Neuron (in vitro differentiated cells): ENCODE measurements around the gene SLC23A1.

Experiments used
- H2AFZ ChIP-seq: one replicate; pipeline ENCODE4 v1.6.1; 2013; ENCODE audit warnings: low read depth, mild to moderate bottlenecking, inconsistent platforms, low read length, moderate library complexity
- H3K27me3 ChIP-seq: one replicate; pipeline ENCODE4 v1.6.1; 2013; ENCODE audit warnings: low read length; ENCODE audit not compliant: insufficient read depth
- H3K36me3 ChIP-seq: one replicate; pipeline ENCODE4 v1.6.1; 2013; ENCODE audit warnings: low read length; ENCODE audit not compliant: insufficient read depth
- H3K4me1 ChIP-seq: one replicate; pipeline ENCODE4 v1.6.1; 2013; ENCODE audit warnings: low read length; ENCODE audit not compliant: insufficient read depth
- H3K4me3 ChIP-seq: 2 replicates; pipeline ENCODE4 v1.5.1; 2013; ENCODE audit warnings: mild to moderate bottlenecking, low read length, moderate library complexity
- H3K9me3 ChIP-seq: one replicate; pipeline ENCODE4 v1.6.1; 2013; ENCODE audit warnings: low read length

The SLC23A1 gene

DNA sequence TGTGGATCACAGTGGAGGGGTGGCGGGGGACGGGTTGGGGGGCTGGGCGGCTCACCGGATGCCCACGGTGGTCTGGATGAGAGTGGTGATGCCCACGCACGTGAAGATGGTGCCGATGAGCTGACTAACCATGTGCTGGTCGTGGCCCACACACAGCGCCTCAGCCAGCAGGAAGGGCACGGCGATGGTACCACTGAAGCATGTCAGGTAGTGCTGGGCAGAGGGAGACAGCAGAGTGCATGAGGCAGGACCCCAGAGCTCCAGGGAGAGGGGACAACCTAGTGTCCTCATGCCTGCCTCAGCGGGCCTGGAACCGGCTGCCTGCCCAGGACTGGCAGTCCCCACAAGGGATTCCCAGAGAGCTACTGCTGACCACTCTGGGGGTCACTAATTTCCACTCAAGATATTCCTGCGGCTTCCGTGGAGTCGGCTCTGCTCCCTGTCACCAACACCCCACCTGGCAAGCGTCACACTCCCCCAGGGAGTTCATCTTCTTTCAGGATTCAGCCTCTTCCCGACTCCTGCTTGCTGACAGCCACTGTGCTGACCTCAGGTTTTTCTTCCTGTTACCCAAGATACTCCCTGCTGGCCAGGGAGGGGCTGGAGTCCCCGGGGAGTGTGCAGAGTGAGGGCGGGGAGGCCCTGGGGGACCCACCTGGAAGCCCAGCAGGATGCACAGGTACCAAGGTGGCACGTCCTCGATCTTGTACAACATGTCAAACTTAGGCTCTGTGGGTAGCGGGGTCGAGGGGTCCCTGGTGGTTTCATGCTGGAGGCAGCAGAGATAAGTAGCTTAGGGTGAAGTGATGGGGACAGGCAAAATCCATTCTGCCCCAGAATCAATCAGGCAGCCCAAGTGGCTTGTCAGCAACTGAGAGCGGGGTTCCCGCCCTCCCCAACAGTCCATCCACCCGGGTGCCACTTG is 998 bp downstream of the SLC23A1 start:
- Histone ChIP-seq H3K4me1 (no peaks in the 10 kb centered on the region), H3K27me3 (peaks cover 10% of the 10 kb centered on the region), H3K4me3 (no peak overlapping the region), H2AFZ (no peak overlapping the region), H3K36me3 (no peaks in the 10 kb centered on the region), H3K9me3 (no peaks in the 10 kb centered on the region)

DNA sequence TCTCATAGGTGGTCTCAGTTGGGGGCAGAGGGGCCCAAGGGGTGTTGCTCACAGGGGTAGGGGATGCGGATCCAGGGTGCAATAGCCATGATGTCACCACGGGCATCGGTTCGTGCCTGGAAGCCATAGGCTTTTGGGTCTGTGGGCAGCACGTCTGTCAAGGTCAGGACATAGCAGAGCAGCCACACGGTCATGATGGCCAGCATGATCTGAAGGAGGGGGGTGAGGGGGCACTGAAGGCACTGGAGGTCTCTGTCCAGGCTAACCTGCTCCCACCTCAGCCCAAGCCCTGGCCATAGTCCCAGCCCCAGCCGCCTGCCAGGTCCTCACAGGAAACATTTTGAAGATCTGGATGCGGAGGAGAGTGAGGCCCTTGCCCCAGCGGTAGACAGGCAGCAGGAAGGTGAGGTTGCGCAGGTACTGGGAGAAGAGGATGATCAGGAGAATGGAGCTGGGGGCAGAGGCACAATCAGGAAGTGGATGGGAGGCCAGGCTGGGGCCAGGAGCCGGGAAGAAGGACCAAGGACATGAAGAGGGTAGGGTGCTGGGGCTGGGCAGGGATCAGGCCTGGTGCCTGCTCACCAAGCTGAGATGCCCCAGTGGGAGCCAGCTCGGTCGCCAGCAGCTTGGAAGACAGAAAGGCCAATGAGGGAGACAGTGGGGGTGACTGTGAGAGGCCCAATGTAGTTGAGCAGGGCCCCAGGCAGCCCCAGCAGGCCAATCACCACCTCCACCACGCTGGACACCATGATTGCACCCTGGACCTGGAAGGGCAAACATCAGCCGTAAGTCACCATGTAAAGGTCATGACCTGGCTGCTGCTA is 3.3 kb downstream of the SLC23A1 start:
- Histone ChIP-seq H3K4me3 (no peak overlapping the region), H2AFZ (no peak overlapping the region), H3K4me1 (no peaks in the 10 kb centered on the region), H3K27me3 (peaks cover 3% of the 10 kb centered on the region), H3K36me3 (peaks cover 3% of the 10 kb centered on the region), H3K9me3 (no peaks in the 10 kb centered on the region)

GRCh38 chr5:139378941-139379361 is 4.1 kb downstream of the SLC23A1 start:
- peaks cover 9% of the 10 kb centered on the region for H3K36me3 ChIP-seq
- no peaks in the 10 kb centered on the region for H3K9me3 ChIP-seq
- H3K4me3 ChIP-seq: no peak overlapping the region
- H3K27me3 ChIP-seq: peaks cover under 1% of the 10 kb centered on the region
- H3K4me1 ChIP-seq: no peaks in the 10 kb centered on the region
- H2AFZ ChIP-seq: no peak overlapping the region

GRCh38 chr5:139378101-139378825 is 4.8 kb downstream of the SLC23A1 start:
- Histone ChIP-seq H3K4me3 (no peak overlapping the region), H3K9me3 (no peaks in the 10 kb centered on the region), H3K27me3 (no peaks in the 10 kb centered on the region), H2AFZ (no peak overlapping the region), H3K4me1 (no peaks in the 10 kb centered on the region), H3K36me3 (peaks cover 13% of the 10 kb centered on the region)

- H2AFZ ChIP-seq: no peak overlapping the region
- H3K4me3 ChIP-seq: no peak overlapping the region
- H3K9me3 ChIP-seq: no peaks in the 10 kb centered on the region
- no peaks in the 10 kb centered on the region for H3K27me3 ChIP-seq
- H3K4me1 ChIP-seq: no peaks in the 10 kb centered on the region
- H3K36me3 ChIP-seq: peaks cover 13% of the 10 kb centered on the region
These were observed 5.9 kb downstream of the SLC23A1 start for GRCh38 chr5:139377226-139377625.

- no peaks in the 10 kb centered on the region for H3K27me3 ChIP-seq
- H3K9me3 ChIP-seq: no peaks in the 10 kb centered on the region
- H3K36me3 ChIP-seq: peaks cover 22% of the 10 kb centered on the region
These were observed 6.7 kb downstream of the SLC23A1 start for GRCh38 chr5:139376364-139376763.

GRCh38 chr5:139374909-139375308 is 8.2 kb downstream of the SLC23A1 start:
- H3K27me3 ChIP-seq: no peaks in the 10 kb centered on the region
- H3K9me3 ChIP-seq: no peaks in the 10 kb centered on the region
- H3K4me3 ChIP-seq: no peak overlapping the region
- H3K36me3 ChIP-seq: peaks cover 33% of the 10 kb centered on the region
- H2AFZ ChIP-seq: no peak overlapping the region
- no peaks in the 10 kb centered on the region for H3K4me1 ChIP-seq

More at GRCh38 chr5:139376364-139376763, 6.7 kb downstream of the SLC23A1 start:
- Histone ChIP-seq H3K4me1 (no peaks in the 10 kb centered on the region), H2AFZ (no peak overlapping the region), H3K4me3 (no peak overlapping the region)

GRCh38 chr5:139371482-139372435 is 11.3 kb downstream of the SLC23A1 start:
- Histone ChIP-seq H3K4me3 (no peak overlapping the region), H3K9me3 (no peaks in the 10 kb centered on the region)

DNA sequence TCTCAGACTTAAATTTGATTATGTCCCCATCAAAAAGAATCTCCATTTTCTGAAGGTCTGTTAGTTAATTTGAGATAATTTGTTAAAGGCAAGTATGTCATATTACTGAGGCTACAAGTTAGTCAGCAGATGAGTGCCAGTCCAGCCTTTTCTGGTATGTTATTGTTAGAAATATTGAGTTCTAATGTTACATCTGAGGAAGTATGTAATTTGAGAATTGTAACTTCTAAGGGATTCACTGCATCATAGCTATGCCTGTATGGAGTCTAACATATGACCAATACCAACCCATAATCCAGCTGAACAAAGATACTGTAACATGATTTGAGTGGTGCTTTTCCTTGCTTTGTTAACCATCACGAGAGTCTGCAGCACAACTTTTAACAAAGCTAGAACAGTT is 13.9 kb downstream of the SLC23A1 start:
- Histone ChIP-seq H3K4me3 (no peak overlapping the region), H3K9me3 (no peaks in the 10 kb centered on the region), H3K4me1 (no peaks in the 10 kb centered on the region), H2AFZ (no peak overlapping the region), H3K27me3 (no peaks in the 10 kb centered on the region), H3K36me3 (peaks cover 70% of the 10 kb centered on the region)

More at GRCh38 chr5:139371482-139372435, 11.3 kb downstream of the SLC23A1 start:
- Histone ChIP-seq H3K36me3 (peaks cover 58% of the 10 kb centered on the region), H3K4me1 (no peaks in the 10 kb centered on the region), H2AFZ (no peak overlapping the region), H3K27me3 (no peaks in the 10 kb centered on the region)

DNA sequence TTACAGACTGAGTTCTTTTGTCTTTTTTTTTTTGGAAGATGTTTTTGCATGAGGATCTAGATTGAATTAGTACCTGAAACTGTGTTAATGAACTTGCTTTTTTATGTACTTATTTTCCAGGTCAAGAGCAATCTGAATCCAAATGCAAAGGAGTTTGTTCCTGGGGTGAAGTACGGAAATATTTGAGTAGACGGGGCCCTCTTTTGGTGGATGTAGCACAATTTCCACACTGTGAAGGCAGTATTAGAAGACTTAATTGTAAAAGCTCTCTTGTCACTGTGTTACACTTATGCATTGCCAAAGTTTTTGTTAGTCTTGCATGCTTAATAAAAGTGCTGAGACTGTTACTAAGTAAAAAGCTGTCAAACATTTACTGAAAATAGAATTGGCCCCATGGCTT is 14.5 kb downstream of the SLC23A1 start:
- no peaks in the 10 kb centered on the region for H3K27me3 ChIP-seq
- H2AFZ ChIP-seq: no peak overlapping the region
- peaks cover 72% of the 10 kb centered on the region for H3K36me3 ChIP-seq
- no peaks in the 10 kb centered on the region for H3K9me3 ChIP-seq
- no peaks in the 10 kb centered on the region for H3K4me1 ChIP-seq
- no peak overlapping the region for H3K4me3 ChIP-seq

- no peaks in the 10 kb centered on the region for H3K27me3 ChIP-seq
- peaks cover 60% of the 10 kb centered on the region for H3K36me3 ChIP-seq
- H2AFZ ChIP-seq: no peak overlapping the region
- H3K4me3 ChIP-seq: no peak overlapping the region
- no peaks in the 10 kb centered on the region for H3K4me1 ChIP-seq
- H3K9me3 ChIP-seq: no peaks in the 10 kb centered on the region
These were observed 18.6 kb downstream of the SLC23A1 start for GRCh38 chr5:139364466-139364865.

GRCh38 chr5:139363937-139364336 is 19.2 kb downstream of the SLC23A1 start:
- Histone ChIP-seq H3K9me3 (no peaks in the 10 kb centered on the region), H3K4me3 (no peak overlapping the region), H3K36me3 (peaks cover 55% of the 10 kb centered on the region), H2AFZ (no peak overlapping the region), H3K4me1 (no peaks in the 10 kb centered on the region), H3K27me3 (no peaks in the 10 kb centered on the region)
